Endothelial cell (in vitro differentiated cells): ENCODE measurements around the gene DAPK1. TPM values are rescaled to one million over a fixed set of nuclear protein-coding genes. Genes with fewer than 3 reads are reported as not detected.

ENCODE experiments used
- DNase-seq: peaks from one replicate; pipeline ENCODE4 v3.0.0; 2021; ENCODE audit warnings: low spot score
- H3K27ac Mint-ChIP-seq: one replicate; pipeline ENCODE4 v1.8.0; 2021; ENCODE audit warnings: mixed read lengths, inconsistent platforms; ENCODE audit not compliant: unreplicated experiment
- H3K27me3 Mint-ChIP-seq: one replicate; pipeline ENCODE4 v1.8.0; 2021; ENCODE audit warnings: mild to moderate bottlenecking, moderate library complexity, mixed read lengths, inconsistent platforms; ENCODE audit not compliant: unreplicated experiment
- H3K36me3 Mint-ChIP-seq: one replicate; pipeline ENCODE4 v1.8.0; 2021; ENCODE audit warnings: mild to moderate bottlenecking, low read depth, mixed read lengths, inconsistent platforms; ENCODE audit not compliant: unreplicated experiment
- H3K4me1 Mint-ChIP-seq: one replicate; pipeline ENCODE4 v1.8.0; 2021; ENCODE audit warnings: mild to moderate bottlenecking, mixed read lengths, inconsistent platforms; ENCODE audit not compliant: unreplicated experiment
- H3K4me3 Mint-ChIP-seq: one replicate; pipeline ENCODE4 v1.8.0; 2021; ENCODE audit warnings: mild to moderate bottlenecking, mixed read lengths, inconsistent platforms; ENCODE audit not compliant: unreplicated experiment
- H3K9me3 Mint-ChIP-seq: one replicate; pipeline ENCODE4 v1.8.0; 2021; ENCODE audit warnings: mixed read lengths, inconsistent platforms; ENCODE audit not compliant: unreplicated experiment
- total RNA-seq: library from RNA; stranded (reverse); fragmentation: NEBNext Ultra II Directional; extraction: Animal tissue kit (Norgen Biotek cat#: 25700); gene quantifications from one replicate; pipeline ENCODE4 v1.2.1, GENCODE V29; 2021; ENCODE audit not compliant: unreplicated experiment
- TF ChIP-seq, protein P1 (sequence below): fragments of 200-600 bp; sonication (generic); IDR thresholded peaks from one replicate; pipeline ENCODE4 v1.5.0; 2021; ENCODE audit warnings: antibody characterized with exemption; ENCODE audit not compliant: unreplicated experiment

DAPK1 gene
- total RNA-seq, 1 donor from 2014 or later: 36.8 TPM

DNA sequence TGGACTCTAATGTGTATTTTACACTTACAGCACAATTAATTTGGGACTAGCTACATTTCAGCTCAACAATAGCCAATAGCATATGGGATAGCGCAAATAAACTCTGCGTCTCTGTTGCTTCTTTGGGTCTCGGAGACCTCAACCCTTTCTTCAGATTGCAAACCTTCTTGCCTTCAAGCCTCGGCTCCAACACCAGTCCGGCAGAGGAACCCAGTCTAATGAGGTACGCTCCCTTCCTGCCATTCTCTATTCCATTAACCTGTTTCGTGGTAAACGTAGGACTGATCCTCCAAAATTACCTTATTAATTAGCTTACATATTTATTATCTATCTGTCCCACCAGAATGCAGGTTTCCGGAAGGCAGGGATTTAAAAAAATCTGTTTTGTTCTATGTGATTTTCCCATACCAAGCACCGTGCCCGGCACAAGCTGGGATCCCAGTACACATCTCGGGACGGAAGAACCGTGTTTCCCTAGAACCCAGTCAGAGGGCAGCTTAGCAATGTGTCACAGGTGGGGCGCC is 525 bp upstream of the DAPK1 start:
- DNase-seq: no peak
- H3K27me3 Mint-ChIP-seq: peaks cover 5% of the 10 kb centered on the region
- peaks cover 7% of the 10 kb centered on the region for H3K4me1 Mint-ChIP-seq
- H3K9me3 Mint-ChIP-seq: no peaks in the 10 kb centered on the region
- H3K27ac Mint-ChIP-seq: peak overlapping the region; percentile 48
- H3K36me3 Mint-ChIP-seq: peaks cover 4% of the 10 kb centered on the region
- TF ChIP-seq, protein P1, sequence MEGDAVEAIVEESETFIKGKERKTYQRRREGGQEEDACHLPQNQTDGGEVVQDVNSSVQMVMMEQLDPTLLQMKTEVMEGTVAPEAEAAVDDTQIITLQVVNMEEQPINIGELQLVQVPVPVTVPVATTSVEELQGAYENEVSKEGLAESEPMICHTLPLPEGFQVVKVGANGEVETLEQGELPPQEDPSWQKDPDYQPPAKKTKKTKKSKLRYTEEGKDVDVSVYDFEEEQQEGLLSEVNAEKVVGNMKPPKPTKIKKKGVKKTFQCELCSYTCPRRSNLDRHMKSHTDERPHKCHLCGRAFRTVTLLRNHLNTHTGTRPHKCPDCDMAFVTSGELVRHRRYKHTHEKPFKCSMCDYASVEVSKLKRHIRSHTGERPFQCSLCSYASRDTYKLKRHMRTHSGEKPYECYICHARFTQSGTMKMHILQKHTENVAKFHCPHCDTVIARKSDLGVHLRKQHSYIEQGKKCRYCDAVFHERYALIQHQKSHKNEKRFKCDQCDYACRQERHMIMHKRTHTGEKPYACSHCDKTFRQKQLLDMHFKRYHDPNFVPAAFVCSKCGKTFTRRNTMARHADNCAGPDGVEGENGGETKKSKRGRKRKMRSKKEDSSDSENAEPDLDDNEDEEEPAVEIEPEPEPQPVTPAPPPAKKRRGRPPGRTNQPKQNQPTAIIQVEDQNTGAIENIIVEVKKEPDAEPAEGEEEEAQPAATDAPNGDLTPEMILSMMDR: no peak
- H3K4me3 Mint-ChIP-seq: peak overlapping the region; percentile 87

DNA sequence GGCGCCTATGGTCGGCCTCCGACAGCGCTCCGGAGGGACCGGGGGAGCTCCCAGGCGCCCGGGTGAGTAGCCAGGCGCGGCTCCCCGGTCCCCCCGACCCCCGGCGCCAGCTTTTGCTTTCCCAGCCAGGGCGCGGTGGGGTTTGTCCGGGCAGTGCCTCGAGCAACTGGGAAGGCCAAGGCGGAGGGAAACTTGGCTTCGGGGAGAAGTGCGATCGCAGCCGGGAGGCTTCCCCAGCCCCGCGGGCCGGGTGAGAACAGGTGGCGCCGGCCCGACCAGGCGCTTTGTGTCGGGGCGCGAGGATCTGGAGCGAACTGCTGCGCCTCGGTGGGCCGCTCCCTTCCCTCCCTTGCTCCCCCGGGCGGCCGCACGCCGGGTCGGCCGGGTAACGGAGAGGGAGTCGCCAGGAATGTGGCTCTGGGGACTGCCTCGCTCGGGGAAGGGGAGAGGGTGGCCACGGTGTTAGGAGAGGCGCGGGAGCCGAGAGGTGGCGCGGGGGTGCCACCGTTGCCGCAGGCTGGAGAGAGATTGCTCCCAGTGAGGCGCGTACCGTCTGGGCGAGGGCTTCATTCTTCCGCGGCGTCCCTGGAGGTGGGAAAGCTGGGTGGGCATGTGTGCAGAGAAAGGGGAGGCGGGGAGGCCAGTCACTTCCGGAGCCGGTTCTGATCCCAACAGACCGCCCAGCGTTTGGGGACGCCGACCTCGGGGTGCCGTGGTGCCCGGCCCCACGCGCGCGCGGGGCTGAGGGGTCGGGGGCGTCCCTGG is 561 bp downstream of the DAPK1 start:
- Mint-ChIP-seq H3K27ac (no peak overlapping the region), H3K36me3 (peaks cover 4% of the 10 kb centered on the region), H3K27me3 (peaks cover 4% of the 10 kb centered on the region), H3K4me1 (peaks cover 9% of the 10 kb centered on the region), H3K9me3 (no peaks in the 10 kb centered on the region), H3K4me3 (peak overlapping the region; percentile 92)
- TF ChIP-seq, protein P1: no peak
- DNase-seq: peak; percentile 74

DNA sequence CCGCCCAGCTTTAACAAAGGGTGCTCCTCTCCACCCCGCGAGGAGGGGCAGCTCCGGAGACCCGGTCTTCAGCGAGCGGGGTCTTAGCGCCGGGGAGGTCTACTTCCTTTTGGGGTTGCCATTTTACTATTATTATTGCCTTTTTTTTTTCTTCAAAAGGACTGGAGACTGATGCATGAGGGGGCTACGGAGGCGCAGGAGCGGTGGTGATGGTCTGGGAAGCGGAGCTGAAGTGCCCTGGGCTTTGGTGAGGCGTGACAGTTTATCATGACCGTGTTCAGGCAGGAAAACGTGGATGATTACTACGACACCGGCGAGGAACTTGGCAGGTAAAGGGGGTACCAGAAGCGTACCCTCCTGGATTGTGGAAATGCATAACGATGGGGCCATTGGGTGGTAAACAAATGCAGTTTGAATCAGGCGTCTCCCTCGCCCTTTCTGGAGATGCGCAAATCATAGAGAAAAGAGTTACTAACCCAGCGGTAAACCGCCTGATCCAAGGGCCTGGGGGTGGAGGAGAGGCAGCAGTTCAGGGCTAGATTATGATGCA is 1.2 kb downstream of the DAPK1 start:
- TF ChIP-seq, protein P1: no peak
- Mint-ChIP-seq H3K9me3 (no peaks in the 10 kb centered on the region), H3K4me3 (peak overlapping the region; percentile 96), H3K36me3 (peaks cover 4% of the 10 kb centered on the region), H3K27ac (peak overlapping the region; percentile 53), H3K4me1 (peaks cover 9% of the 10 kb centered on the region), H3K27me3 (peaks cover 4% of the 10 kb centered on the region)
- peak; percentile 19 for DNase-seq

DNA sequence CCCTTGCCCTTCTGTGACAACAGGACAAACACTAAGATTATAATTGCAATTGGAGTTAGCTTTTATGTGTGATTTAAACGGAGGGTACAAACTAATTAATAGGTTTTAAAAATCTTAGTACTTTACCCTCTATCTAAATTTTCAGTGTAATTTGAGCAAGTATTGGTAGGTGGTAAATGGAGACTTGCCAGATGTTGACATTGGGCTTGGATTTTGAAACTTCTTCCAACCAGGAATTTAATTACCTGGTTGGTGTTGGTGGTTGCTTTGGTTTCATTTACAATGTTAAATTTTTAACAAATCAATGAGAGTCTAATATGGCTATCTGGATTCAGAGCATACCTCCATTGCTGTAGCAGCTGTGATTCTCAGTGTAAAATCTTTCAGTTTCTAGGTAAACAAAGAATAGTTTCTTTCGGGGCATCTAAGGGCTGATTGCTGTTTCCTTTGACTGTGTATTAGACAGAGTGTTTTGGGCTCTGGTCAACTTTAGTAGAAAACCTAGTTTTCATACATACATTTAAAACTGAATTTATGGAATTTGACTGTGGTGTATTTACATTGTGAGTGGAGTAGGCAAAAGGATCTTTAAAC is 1.9 kb downstream of the DAPK1 start:
- no peak overlapping the region for H3K27ac Mint-ChIP-seq
- TF ChIP-seq, protein P1: no peak
- H3K4me1 Mint-ChIP-seq: peaks cover 9% of the 10 kb centered on the region
- H3K36me3 Mint-ChIP-seq: peaks cover 4% of the 10 kb centered on the region
- no peaks in the 10 kb centered on the region for H3K9me3 Mint-ChIP-seq
- peaks cover 5% of the 10 kb centered on the region for H3K27me3 Mint-ChIP-seq
- DNase-seq: no peak
- H3K4me3 Mint-ChIP-seq: peak overlapping the region; percentile 96
